ENCODE measurements around the gene C16orf54.

DNA sequence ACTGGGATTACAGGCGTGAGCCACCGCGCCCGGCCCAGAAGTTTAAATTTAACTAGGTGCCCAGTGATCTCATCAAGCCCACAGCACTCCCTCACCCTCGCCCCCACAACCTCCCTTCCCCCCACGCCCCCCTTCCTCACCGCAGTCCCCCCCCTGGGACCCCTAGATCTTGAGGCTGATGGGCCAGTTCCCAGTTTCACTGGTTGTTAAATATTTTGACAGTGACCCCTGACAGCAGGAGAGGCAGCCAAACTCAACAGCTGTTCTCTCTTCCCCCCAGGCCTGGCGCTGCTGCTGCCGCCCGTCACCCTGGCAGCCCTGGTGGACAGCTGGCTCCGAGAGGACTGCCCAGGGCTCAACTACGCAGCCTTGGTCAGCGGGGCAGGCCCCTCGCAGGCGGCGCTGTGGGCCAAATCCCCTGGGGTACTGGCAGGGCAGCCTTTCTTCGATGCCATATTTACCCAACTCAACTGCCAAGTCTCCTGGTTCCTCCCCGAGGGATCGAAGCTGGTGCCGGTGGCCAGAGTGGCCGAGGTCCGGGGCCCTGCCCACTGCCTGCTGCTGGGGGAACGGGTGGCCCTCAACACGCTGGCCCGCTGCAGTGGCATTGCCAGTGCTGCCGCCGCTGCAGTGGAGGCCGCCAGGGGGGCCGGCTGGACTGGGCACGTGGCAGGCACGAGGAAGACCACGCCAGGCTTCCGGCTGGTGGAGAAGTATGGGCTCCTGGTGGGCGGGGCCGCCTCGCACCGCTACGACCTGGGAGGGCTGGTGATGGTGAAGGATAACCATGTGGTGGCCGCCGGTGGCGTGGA, 51.2 kb downstream of the C16orf54 start:
- TF ChIP-seq CTCF (IDR thresholded peaks at IDR 0.05) (no peak), POLR2A (IDR thresholded peaks at IDR 0.05) (no peak)

Data from lower leg skin (tissue), 3 donors.